Neural crest cell (in vitro differentiated cells): ENCODE data around the gene DEF6. TPM values are rescaled to one million over a fixed set of nuclear protein-coding genes. Genes with fewer than 3 reads are reported as not detected.
A peak's percentile ranks its signal among the peaks of the same experiment; 100 is the strongest.

ENCODE experiments used
- DNase-seq: peaks from one replicate; pipeline ENCODE4 v3.0.0; 2021; ENCODE audit warnings: low read depth, mixed read lengths, low spot score
- H3K27ac Mint-ChIP-seq: one replicate; pipeline ENCODE4 v1.8.0; 2021; ENCODE audit warnings: mild to moderate bottlenecking, mixed read lengths; ENCODE audit not compliant: unreplicated experiment
- H3K27me3 Mint-ChIP-seq: 2 replicates; pipeline ENCODE4 v1.8.0; 2021; ENCODE audit warnings: low read depth, mild to moderate bottlenecking, mixed read lengths
- H3K36me3 Mint-ChIP-seq: 2 replicates; pipeline ENCODE4 v1.8.0; 2021; ENCODE audit warnings: low read depth, mild to moderate bottlenecking, mixed read lengths
- H3K4me1 Mint-ChIP-seq: 2 replicates; pipeline ENCODE4 v1.8.0; 2021; ENCODE audit warnings: mixed read lengths
- H3K4me3 Mint-ChIP-seq: one replicate; pipeline ENCODE4 v1.8.0; 2021; ENCODE audit warnings: mild to moderate bottlenecking, mixed read lengths
- H3K9me3 Mint-ChIP-seq: 2 replicates; pipeline ENCODE4 v1.8.0; 2021; ENCODE audit warnings: mixed read lengths
- CTCF ChIP-seq: fragments of 200-600 bp; sonication (generic); conservative IDR thresholded peaks from 2 replicates; pipeline ENCODE4 v1.5.0; 2021; ENCODE audit warnings: antibody characterized with exemption, mild to moderate bottlenecking
- total RNA-seq: library from RNA; stranded (reverse); gene quantifications from 2 replicates; pipeline ENCODE4 v1.2.1, GENCODE V29; 2021

DEF6 gene
- total RNA-seq, 1 donor from 2014 or later = 1.9 TPM

- peaks cover 25% of the 10 kb centered on the region for H3K36me3 Mint-ChIP-seq
- no peak overlapping the region for H3K4me3 Mint-ChIP-seq
- no peaks in the 10 kb centered on the region for H3K9me3 Mint-ChIP-seq
- no peaks in the 10 kb centered on the region for H3K27me3 Mint-ChIP-seq
- no peak overlapping the region for H3K27ac Mint-ChIP-seq
- peaks cover 40% of the 10 kb centered on the region for H3K4me1 Mint-ChIP-seq
- no peak for DNase-seq
- no peak for TF ChIP-seq CTCF
Measured at GRCh38 chr6:35357677-35358076, 60.1 kb downstream of the DEF6 start.

- H3K4me1 Mint-ChIP-seq = peaks cover 44% of the 10 kb centered on the region
- no peaks in the 10 kb centered on the region for H3K27me3 Mint-ChIP-seq
- TF ChIP-seq CTCF = no peak
- no peak overlapping the region for H3K27ac Mint-ChIP-seq
- H3K4me3 Mint-ChIP-seq = no peak overlapping the region
- no peaks in the 10 kb centered on the region for H3K9me3 Mint-ChIP-seq
- DNase-seq = no peak
- H3K36me3 Mint-ChIP-seq = peaks cover 21% of the 10 kb centered on the region
Measured at GRCh38 chr6:35358086-35358485, 60.5 kb downstream of the DEF6 start.

- peak overlapping the region; percentile 81 for H3K27ac Mint-ChIP-seq
- H3K9me3 Mint-ChIP-seq = no peaks in the 10 kb centered on the region
- peaks cover 54% of the 10 kb centered on the region for H3K4me1 Mint-ChIP-seq
- DNase-seq = no peak
- peaks cover 16% of the 10 kb centered on the region for H3K36me3 Mint-ChIP-seq
- no peaks in the 10 kb centered on the region for H3K27me3 Mint-ChIP-seq
- TF ChIP-seq CTCF = no peak
- no peak overlapping the region for H3K4me3 Mint-ChIP-seq
Measured at GRCh38 chr6:35359346-35359743, 61.7 kb downstream of the DEF6 start.

GRCh38 chr6:35359744-35360348 is 62.2 kb downstream of the DEF6 start:
- Mint-ChIP-seq H3K4me3 (no peak overlapping the region), H3K4me1 (peaks cover 54% of the 10 kb centered on the region), H3K27me3 (no peaks in the 10 kb centered on the region), H3K27ac (peak overlapping the region; percentile 81), H3K36me3 (peaks cover 12% of the 10 kb centered on the region), H3K9me3 (no peaks in the 10 kb centered on the region)
- DNase-seq = no peak
- no peak for TF ChIP-seq CTCF

- no peak for DNase-seq
- H3K4me1 Mint-ChIP-seq = peaks cover 54% of the 10 kb centered on the region
- H3K27ac Mint-ChIP-seq = peak overlapping the region; percentile 94
- H3K27me3 Mint-ChIP-seq = no peaks in the 10 kb centered on the region
- H3K36me3 Mint-ChIP-seq = peaks cover 11% of the 10 kb centered on the region
- no peaks in the 10 kb centered on the region for H3K9me3 Mint-ChIP-seq
- TF ChIP-seq CTCF = no peak
- peak overlapping the region; percentile 25 for H3K4me3 Mint-ChIP-seq
Measured at GRCh38 chr6:35360349-35361138, 62.9 kb downstream of the DEF6 start.
